GM08714 (cell line): ENCODE data around the gene RXRB.
"Not testable (repeated sequence)": the region's sequence is repeated elsewhere in the genome, so short reads cannot be mapped to it uniquely, and the experiment has no call there.

Experiments used
- H3K4me3 ChIP-seq: fragments of 200-500 bp; sonication (Bioruptor generic); 2 replicates; pipeline ENCODE4 v1.5.1; 2014; ENCODE audit warnings: mild to moderate bottlenecking, low read length, inconsistent platforms
- ZNF274 ChIP-seq: IDR thresholded peaks from 2 replicates; pipeline ENCODE4 v1.6.1; 2012; ENCODE audit warnings: mild to moderate bottlenecking, low read depth, low read length

The RXRB gene

DNA sequence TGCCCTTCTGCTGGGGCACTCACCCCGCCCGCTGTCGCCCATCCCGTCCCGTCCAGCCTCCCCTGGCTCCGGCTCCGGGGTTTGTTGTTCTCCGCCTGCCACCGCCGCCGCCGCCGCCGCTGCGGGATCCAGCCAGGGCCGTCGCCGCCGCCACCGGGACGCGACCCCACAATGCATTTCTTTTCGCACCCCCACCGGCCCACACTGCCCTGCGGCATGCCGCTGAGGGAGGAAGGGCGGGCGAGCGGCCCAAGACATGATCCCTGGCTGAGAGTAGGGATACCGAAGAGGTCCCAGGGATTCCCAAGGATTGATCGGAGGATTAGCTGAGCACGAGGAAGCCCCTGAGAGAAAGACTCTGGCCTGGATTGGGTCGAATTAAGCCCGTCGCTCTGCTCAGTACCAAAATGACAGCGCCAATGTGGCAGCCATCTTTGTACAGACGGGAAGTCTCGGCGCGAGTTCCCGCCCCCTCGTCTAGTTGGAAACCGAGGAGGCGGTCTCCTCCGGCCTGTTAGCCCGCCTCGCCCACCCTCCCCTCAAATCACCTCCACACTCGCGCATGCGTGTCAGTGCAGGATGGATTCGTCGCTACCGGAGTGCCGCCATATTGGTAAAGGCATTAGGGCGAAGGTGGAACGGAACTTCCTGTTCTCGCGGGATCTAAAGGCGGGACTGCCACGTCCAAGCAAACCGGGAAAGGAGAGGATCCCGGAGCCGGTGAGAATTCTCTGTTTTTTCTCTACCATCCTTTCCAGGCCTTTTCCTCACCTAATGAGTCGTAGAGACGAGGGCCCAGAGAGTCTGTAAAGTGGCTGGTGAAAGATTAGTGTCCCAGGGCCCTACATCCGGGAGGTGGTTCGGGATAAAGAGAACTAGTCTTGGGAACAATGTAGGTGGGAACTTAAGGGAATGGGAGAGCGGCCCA lies at the start of gene RXRB, which contains the start of gene SLC39A7:
RXRB (minus strand) TSS at position 447 of the 928 bp plus-strand sequence; CDS start at position 258, 189 bp downstream.
SLC39A7 (plus strand) TSS at position 649 of the 928 bp plus-strand sequence. CDS start 379 bp downstream, outside the sequence.
- peak within 1 kb of the TSS; percentile 91 for H3K4me3 ChIP-seq
- TF ChIP-seq ZNF274 = no peak

DNA sequence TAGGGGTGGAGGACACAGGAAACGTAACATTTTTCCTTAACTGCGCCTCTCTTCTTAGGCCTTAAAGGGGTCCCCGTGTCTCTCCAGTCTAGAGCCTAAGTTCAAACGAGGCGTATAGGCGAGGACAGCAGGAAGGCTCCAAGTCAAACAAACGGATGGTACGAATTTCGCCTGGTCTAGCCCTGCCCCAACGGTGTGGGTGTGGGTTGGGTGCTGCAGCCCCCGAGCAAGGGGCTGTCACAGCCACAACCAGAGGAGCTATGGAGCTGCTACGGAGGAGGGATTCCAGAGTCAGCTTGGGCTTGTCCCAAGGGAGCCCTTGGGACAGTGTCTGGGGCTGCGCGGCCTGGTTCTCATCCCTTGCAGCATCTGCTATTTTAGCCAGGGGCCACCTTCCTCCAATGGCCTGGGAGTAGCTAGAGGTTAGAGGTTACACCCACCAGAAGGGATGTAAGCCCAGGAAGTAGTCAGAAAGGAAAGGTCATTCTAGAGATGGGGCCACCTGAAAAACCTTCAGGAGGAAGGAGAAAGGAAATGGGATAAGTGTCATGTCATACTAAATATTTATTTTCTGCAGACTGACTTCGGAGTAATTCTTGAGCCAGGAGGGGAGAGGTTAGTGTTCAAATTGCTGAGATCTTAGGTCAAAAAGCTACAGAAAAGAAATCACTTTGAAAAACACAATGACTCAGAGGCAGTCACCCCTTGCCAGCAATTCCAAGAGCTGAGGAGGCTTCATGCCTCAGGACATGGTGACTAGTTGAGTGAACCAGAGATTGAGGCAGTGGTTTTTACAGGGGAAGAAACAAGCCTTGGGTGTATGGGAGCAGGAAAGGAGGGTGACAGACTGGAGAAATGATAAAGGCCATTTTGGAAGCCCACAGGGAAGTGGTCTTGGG lies 49.5 kb upstream of the RXRB start:
- peak overlapping the region; percentile 81 for H3K4me3 ChIP-seq
- TF ChIP-seq ZNF274 = no peak

DNA sequence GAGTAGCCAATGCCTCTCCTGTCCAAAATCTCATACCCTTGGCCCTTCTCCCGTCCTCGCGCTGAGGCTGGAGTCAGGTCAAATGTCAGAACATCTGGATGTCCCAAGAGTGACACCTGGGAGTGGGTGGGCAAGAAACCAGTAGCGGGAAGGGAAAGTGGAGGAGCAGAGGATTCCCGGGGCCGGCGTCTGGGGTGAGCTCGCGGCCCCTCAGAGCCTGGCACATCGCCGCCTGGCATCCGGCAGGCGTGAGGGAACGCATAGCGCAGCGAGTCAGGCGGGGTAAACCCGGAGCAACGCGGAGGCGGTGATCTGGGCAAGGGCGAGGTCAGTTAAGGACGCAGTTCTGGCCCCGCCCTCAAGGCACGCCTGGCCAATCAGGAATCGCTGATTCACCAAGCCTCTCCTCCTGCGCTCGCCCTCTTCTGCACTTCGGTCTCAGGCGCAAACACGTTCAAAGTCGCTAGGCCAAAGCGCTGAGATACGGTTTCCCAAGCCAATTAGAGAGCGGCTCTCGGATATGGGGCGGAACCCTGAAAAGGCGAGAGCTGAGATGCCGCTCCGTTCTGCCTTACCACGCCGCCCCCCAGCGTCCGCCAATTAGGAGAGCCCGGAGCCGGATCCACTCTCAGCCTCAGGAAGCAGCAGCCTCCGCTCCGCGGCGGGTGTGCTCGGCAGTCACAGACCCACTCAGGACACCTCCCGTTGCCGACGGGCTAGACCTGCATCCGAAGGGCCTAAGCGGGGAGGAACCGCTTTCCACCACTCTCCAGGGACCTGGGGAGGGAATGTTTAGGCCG lies 48.7 kb upstream of the RXRB start:
- H3K4me3 ChIP-seq = peak overlapping the region; percentile 81
- no peak for TF ChIP-seq ZNF274

DNA sequence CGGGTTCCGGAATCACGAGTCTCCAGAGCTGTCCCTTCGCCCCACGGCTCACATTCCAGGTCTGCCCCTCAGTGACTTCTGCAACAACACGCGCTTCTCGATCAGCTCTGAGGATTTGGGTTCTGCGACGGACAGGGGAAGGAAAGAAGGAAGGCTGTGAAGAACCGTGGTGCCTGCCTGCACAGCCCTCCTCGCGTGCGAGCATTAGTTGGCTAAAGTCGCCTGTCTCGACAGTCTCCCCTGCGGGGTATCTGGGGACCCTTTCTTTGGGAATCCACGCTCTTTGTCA lies 48.1 kb upstream of the RXRB start:
- peak overlapping the region; percentile 63 for H3K4me3 ChIP-seq

DNA sequence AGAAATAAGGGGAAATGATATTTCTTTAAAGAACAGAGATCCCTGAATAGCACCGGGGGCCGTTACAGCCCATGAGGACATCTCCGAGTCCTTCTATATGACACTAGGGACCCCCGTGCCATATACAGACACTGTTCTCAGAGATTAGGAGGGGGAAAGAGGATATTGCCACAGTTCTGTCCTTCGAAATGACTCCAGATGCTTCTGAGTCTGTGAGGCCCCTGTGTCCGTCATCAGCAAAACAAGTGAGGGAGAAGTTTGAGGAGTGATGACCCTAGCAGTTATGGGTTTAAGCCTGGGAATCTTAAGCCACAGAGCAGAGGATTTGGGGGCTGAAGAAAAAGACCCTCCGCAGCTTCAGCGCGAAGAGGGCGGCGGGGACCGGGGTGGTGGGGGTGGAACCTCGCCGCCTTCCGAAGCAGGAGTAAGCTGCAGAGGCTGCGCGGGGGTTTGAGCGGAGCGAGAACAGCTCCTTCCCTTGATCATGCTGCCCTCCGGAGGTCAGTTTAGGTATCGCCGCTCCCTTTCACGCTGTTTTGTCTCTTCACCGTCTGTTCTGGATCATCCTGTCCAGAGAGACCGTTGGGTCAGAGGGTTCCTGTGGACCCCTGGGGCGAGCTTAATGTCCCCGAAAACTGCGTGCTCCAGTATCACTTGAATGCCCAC lies 47.6 kb upstream of the RXRB start:
- H3K4me3 ChIP-seq = peak overlapping the region; percentile 63
- TF ChIP-seq ZNF274 = no peak

More for the DNA sequence above, 48.1 kb upstream of the RXRB start:
- TF ChIP-seq ZNF274 = no peak

DNA sequence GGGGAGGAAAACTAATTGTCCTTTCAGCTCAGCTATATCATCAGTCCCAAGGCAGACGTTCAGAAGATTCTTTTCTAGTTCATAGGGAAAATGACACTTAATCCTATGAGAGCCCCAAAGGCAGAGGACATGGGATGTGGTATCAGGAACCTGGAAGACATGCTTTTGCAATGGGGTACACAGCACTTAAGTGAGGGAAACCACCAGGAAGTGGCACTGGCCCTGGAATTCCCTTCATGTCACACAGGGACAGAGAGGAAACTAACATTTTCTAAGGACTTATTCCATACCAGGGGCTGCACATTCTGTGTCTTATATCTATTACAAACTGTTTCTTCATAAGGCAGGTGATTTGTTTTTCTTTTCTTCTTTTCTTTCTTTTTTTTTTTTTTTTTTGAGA lies 43.0 kb upstream of the RXRB start:
- H3K4me3 ChIP-seq = no peak overlapping the region
- no peak for TF ChIP-seq ZNF274

DNA sequence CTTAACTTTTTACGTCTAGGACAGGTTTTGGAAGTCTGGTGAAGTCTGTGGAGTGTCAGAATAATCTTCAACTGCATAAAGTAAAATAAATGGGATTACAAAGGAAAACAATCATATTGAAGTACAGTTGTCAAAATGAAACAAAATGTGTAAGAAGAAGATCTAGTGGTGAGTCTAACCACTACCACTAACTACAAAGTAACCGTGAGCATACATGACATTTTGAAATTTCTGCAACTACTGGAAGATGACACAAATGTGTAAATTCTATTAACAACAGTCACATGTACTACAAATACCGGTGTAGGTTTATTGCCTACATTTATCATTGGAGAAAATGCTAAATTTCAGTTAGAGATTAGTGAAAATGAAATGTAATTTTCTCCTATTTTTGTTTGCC lies 41.5 kb upstream of the RXRB start:
- no peak overlapping the region for H3K4me3 ChIP-seq
- TF ChIP-seq ZNF274 = no peak

DNA sequence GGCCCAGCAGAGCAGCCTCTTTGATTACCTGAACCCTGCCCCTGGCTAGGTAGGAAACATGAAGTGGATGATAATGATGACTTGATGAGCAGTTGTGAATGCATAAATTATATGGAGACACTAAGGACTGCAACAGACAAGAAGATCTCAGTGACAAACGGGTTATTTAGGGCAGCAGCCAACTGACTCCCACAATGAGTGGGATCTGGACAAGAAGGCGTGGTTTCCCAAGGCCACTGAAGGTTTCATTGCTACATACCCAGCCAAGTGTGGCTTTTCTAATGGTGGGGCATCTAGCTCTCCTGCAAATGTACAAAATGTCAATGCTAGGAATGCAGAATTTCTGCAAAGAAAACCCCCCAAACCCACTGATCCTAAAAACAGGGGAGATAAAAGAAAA lies 37.3 kb upstream of the RXRB start:
- TF ChIP-seq ZNF274 = no peak

DNA sequence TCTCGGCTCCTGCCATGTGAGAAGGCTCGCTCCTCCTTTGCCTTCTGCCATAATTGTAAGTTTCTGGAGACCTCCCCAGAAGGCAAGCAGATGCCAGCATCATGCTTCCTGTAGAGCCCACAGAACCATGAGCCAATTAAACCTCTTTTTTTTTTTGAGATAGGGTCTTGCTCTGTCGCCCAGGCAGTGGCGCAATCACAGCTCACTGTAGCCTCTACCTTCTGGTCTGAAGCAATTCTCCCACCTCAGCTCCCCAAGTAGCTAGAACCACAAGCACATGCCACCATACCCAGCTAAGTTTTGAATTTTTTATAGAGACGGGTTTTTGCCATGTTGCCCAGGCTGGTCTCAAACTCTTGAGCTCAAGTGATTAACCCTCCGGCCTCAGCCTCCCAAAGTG lies 36.4 kb upstream of the RXRB start:
- H3K4me3 ChIP-seq = no peak overlapping the region
- no peak for TF ChIP-seq ZNF274

More for the DNA sequence above, 37.3 kb upstream of the RXRB start:
- H3K4me3 ChIP-seq = no peak overlapping the region

DNA sequence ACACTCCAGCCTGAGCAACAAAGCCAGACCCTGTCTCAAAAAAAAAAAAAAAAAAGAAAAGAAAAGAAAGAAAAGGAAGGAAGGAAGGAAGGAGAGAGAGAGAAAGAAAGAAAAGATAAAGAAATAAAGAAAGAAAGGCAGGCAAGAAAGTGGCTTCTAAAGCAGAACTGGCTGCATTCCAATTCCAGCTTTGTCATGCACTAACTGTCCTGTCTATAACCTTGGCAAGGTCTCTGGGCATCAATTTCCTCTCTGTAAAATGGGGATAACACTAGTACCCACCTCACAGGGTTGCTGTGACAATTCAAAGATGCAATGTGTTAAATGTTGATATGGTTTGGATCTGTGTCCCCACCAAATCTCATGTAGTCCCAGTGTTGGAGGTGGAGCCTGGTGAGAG lies 35.9 kb upstream of the RXRB start:
- no peak overlapping the region for H3K4me3 ChIP-seq
- no peak for TF ChIP-seq ZNF274

DNA sequence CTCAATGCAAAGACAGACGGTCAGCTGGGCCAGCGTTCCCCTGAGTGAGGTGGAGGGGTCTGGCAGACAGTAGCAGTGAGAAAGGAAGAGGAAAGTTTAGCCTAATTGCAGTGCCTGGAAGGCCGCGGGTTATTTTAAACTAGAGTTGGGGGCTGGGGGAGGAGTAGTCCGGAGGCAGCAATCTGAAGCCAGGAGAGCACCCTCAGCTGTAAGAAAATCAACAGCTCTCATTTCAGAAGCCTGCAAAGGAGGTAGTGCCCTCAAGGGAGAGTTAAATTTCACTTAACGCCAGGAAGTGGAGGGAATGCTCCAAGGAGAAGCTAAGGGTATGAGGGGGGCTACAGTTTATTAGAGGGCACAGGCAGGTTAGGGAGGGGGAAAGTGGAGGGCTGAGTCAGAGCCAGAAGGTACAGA lies 34.8 kb upstream of the RXRB start:
- TF ChIP-seq ZNF274 = no peak
- H3K4me3 ChIP-seq = no peak overlapping the region

DNA sequence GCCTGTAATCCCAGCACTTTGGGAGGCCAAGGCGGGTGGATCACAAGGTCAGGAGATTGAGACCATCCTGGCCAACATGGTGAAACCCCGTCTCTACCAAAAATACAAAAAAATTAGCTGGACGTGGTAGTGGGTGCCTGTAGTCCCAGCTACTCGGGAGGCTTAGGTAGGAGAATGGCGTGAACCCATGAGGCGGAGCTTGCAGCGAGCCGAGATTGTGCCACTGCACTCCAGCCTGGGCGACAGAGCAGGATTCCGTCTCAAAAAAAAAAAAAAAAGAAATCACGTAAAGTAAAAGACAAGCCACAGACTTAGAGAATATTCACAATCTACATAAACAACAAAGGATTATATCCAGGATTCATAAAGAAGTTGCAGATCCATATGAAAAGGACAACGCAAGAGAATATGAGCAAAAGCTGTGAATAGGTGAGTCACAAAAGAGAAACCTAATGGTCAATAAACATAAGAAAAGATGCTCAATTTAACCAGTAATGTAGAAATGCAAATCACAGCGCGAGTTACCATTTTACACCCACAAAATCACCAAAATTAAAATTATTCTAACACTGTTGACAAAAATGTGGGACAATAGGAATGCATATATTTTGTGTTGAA lies 26.1 kb upstream of the RXRB start:
- H3K4me3 ChIP-seq = not testable (repeated sequence)

DNA sequence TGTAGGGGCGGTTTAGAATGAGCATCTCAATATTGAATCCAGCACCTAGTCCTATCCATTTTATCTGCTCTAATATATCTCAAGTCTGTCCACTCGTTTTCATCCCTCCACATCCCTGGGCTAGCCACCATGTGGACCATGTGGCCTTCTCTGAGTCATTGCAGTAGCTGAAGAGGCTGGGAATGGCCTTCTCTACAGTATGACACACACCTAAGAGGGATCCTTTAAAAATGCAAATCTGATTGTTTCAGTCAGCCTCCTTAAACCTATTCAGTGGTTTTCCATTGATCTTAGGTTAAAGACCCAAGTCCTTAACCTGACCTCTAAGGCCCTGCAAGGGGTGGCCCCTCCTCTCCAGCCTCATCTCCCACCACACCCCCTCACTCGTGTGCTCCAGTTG lies 17.2 kb upstream of the RXRB start:
- TF ChIP-seq ZNF274 = no peak
- H3K4me3 ChIP-seq = no peak overlapping the region
